Esophagus muscularis mucosa (tissue), 4 donors: ENCODE measurements around the gene PTGIS. TPM values are rescaled to one million over a fixed set of nuclear protein-coding genes. Genes with fewer than 3 reads are reported as not detected.

ENCODE experiments used
- DNase-seq: peaks from one replicate; pipeline ENCODE4 v3.0.0-alpha.2; 2017; ENCODE audit errors: extremely low spot score
- H3K27ac ChIP-seq, 4 donors: fragments of 200-600 bp; sonication (generic); replicated peaks in 1 of 4; 1 replicate in 3 of 4; 2 replicates in 1 of 4; pipeline ENCODE4 v1.5.1; 2016 to 2019; ENCODE audit warnings: mild to moderate bottlenecking in 1 of 4
- H3K27me3 ChIP-seq, 4 donors: fragments of 200-600 bp; sonication (generic); one replicate each; pipeline versions ENCODE4 v1.5.1 to v1.6.0; 2016 to 2019
- H3K36me3 ChIP-seq, 4 donors: fragments of 200-600 bp; sonication (generic); one replicate each; pipeline ENCODE4 v1.5.1; 2016 to 2019
- H3K4me1 ChIP-seq, 4 donors: fragments of 200-600 bp; sonication (generic); one replicate each; pipeline ENCODE4 v1.5.1; 2016 to 2019
- H3K4me3 ChIP-seq, 4 donors: fragments of 200-600 bp; sonication (generic); 1 replicate in 2 of 4; 2 replicates in 2 of 4; pipeline ENCODE4 v1.5.1; 2016 to 2019; ENCODE audit warnings: mild to moderate bottlenecking in 4 of 4, moderate library complexity in 1 of 4
- H3K9me3 ChIP-seq, 4 donors: fragments of 200-600 bp; sonication (generic); 1 replicate in 3 of 4; 2 replicates in 1 of 4; pipeline ENCODE4 v1.5.1; 2016 to 2019
- CTCF ChIP-seq, 3 experiments: fragments of 200-600 bp in 2 of 3; fragments of 450-650 bp in 1 of 3; sonication (generic) in 2 of 3; IDR thresholded peaks; one replicate each; pipeline ENCODE4 v1.5.1; 2017 to 2019; ENCODE audit warnings: antibody characterized with exemption in 3 of 3, mild to moderate bottlenecking in 2 of 3, moderate library complexity in 1 of 3
- EP300 ChIP-seq: sonication (generic); formaldehyde crosslinking; IDR thresholded peaks from one replicate; pipeline ENCODE4 v1.6.1; 2017; ENCODE audit warnings: antibody characterized with exemption
- POLR2A ChIP-seq: fragments of 450-650 bp; IDR thresholded peaks from one replicate; pipeline ENCODE4 v1.6.1; 2017; ENCODE audit warnings: antibody characterized with exemption, moderate library complexity, mild to moderate bottlenecking, low read depth
- POLR2AphosphoS5 ChIP-seq, 2 donors: sonication (generic); formaldehyde crosslinking; IDR thresholded peaks; one replicate each; pipeline ENCODE4 v1.6.1; 2017; ENCODE audit warnings: antibody characterized with exemption in 2 of 2
- WGBS: methylation state at CpG from one replicate; pipeline ENCODE4 v1.1.5; 2018; 5-methylcytosine and 5-hydroxymethylcytosine counted together
- intact Hi-C: fragments of 100-400 bp; cut with DNase I; formaldehyde crosslinking; loops from one replicate; pipeline ENCODE4 v1.15.1; 2023
- total RNA-seq, 4 donors: library from RNA; depleted of rRNA; stranded (reverse); fragments of >200 nt; gene quantifications; one replicate each; pipeline versions ENCODE4 v1.1.0 to v1.2.1, GENCODE V29; 2016

PTGIS gene
- total RNA-seq, 4 donors from 2014 or later: 107 to 217 (median 130) TPM

GRCh38 chr20:49519777-49520359 lies 48.1 kb downstream of the PTGIS start:
- H3K27ac ChIP-seq: no peak overlapping the region
- no peaks in the 10 kb centered on the region for H3K27me3 ChIP-seq
- intact Hi-C loops: no loop called here
- peaks cover 0 to 40% (median 7%) of the 10 kb centered on the region in 4 donors for H3K36me3 ChIP-seq
- H3K4me1 ChIP-seq: peaks cover 0 to 2% (median 0%) of the 10 kb centered on the region in 4 donors
- WGBS: 88% methylated on average over 5 of the region's 5 CpGs
- TF ChIP-seq EP300 (no peak), POLR2A (no peak), CTCF (IDR thresholded peaks at IDR 0.05) (no peak), POLR2AphosphoS5 (IDR thresholded peaks at IDR 0.05) (no peak)
- no peaks in the 10 kb centered on the region for H3K9me3 ChIP-seq
- no peak for DNase-seq
- no peak overlapping the region for H3K4me3 ChIP-seq

DNA sequence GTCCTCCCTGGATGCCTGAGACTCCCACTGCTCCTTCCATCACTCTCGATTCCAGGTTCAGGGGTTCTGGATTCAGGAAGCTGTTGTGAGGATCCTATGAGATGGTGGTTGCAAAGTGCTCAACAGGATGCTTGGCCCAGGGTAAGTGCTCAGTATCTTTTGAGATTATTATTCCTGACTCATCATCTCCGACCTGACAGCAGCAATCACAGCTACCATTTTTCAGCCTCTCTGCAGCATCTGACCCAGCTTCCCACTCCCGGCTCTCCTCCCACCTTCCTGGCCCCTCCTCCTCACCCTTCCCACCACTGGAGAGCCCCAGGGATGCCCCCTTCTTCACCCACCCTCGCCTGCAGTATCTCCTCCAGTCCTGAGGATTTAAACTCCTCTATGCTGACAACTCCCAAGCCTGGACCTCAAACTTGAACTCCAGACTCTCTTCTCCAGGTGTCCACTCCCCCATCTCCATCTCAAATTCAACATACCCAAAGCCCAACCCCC lies 48.7 kb downstream of the PTGIS start:
- H3K9me3 ChIP-seq: no peaks in the 10 kb centered on the region
- intact Hi-C loops: no loop called here
- H3K4me3 ChIP-seq: no peak overlapping the region
- peaks cover 0 to 40% (median 8%) of the 10 kb centered on the region in 4 donors for H3K36me3 ChIP-seq
- no peak overlapping the region for H3K27ac ChIP-seq
- no peak for DNase-seq
- H3K4me1 ChIP-seq: no peaks in the 10 kb centered on the region
- 72% methylated on average over 4 of the region's 4 CpGs for WGBS
- no peaks in the 10 kb centered on the region for H3K27me3 ChIP-seq
- TF ChIP-seq POLR2A: no peak
- no peak for TF ChIP-seq CTCF (IDR thresholded peaks at IDR 0.05)
- TF ChIP-seq EP300: no peak
- no peak for TF ChIP-seq POLR2AphosphoS5 (IDR thresholded peaks at IDR 0.05)

GRCh38 chr20:49518576-49518975 lies 49.4 kb downstream of the PTGIS start:
- Histone ChIP-seq H3K4me1 (no peaks in the 10 kb centered on the region), H3K36me3 (peaks cover 0 to 39% (median 5%) of the 10 kb centered on the region in 4 donors), H3K4me3 (no peak overlapping the region), H3K27ac (no peak overlapping the region), H3K27me3 (no peaks in the 10 kb centered on the region), H3K9me3 (no peaks in the 10 kb centered on the region)
- WGBS: 70% methylated on average over 5 of the region's 5 CpGs
- TF ChIP-seq POLR2A (no peak), CTCF (IDR thresholded peaks at IDR 0.05) (no peak), POLR2AphosphoS5 (IDR thresholded peaks at IDR 0.05) (no peak), EP300 (no peak)
- DNase-seq: no peak
- intact Hi-C loops: no loop called here

- H3K27ac ChIP-seq: no peak overlapping the region
- H3K27me3 ChIP-seq: no peaks in the 10 kb centered on the region
Measured at GRCh38 chr20:49517805-49518100, 50.2 kb downstream of the PTGIS start.

More at GRCh38 chr20:49517805-49518100, 50.2 kb downstream of the PTGIS start:
- no peak for TF ChIP-seq POLR2AphosphoS5 (IDR thresholded peaks at IDR 0.05)
- TF ChIP-seq CTCF (IDR thresholded peaks at IDR 0.05): no peak
- no peak for TF ChIP-seq EP300
- no peak for TF ChIP-seq POLR2A
- Histone ChIP-seq H3K36me3 (peaks cover 0 to 33% (median 5%) of the 10 kb centered on the region in 4 donors), H3K4me1 (no peaks in the 10 kb centered on the region), H3K9me3 (no peaks in the 10 kb centered on the region), H3K4me3 (no peak overlapping the region)
- no peak for DNase-seq
- intact Hi-C loops: no loop called here
- 86% methylated on average over 3 of the region's 4 CpGs for WGBS
